ENCODE results near the gene TFCP2. TPM values are rescaled to one million over a fixed set of nuclear protein-coding genes. Genes with fewer than 3 reads are reported as not detected.

TFCP2 gene
- total RNA-seq, 1 donor from 2014 or later = 45.1 TPM

GRCh38 chr12:51198568-51199365 is 25.8 kb upstream of the TFCP2 start:
- intact Hi-C loops (cut with micrococcal nuclease) = no loop called here

DNA sequence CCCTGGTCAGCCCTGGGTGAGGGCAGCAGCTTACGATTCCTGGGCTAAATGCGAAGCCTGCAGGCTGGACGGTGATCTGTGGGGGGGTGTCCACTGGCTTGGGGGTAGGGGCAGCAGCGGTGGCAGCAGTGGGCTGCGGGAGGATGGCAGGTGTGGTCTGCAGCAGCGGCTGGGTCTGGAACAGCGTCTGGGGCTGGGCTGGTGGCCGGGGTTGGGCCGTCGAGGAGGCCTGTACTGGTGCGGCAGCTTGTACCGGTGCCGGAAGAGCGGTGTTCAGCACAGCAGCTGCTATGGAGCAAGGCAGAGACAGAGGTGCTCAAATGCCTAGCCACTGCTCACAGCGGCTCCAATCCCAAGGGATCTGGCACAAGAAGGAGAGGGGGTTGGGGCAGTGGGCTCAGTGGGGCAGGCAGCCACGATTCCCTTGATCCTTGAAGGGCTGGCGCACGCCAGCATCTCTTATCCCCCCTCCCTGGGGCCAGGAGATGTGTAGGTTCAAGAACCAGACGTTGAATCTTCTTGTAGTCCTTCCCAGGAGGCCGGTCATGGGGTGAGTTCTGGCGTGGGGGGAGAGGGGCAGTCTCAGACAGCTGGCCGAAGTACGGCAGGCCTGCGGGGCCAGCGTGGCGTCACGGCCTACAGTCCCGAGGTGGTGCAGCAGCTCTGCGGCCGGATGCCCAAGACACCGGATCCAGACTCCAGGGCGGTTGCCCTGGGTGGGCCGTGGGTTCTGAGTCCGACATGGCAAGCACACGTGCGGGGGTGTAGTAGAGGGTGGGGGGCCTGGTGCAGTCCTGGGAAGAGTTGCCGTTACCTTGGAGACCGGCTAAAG is 25.0 kb upstream of the TFCP2 start:
- intact Hi-C loops (cut with micrococcal nuclease) = no loop called here

GRCh38 chr12:51196547-51196946 is 23.6 kb upstream of the TFCP2 start:
- intact Hi-C loops (cut with micrococcal nuclease) = no loop called here

- intact Hi-C loops (cut with micrococcal nuclease) = no loop called here
Measured at GRCh38 chr12:51195841-51196240, 22.9 kb upstream of the TFCP2 start.

DNA sequence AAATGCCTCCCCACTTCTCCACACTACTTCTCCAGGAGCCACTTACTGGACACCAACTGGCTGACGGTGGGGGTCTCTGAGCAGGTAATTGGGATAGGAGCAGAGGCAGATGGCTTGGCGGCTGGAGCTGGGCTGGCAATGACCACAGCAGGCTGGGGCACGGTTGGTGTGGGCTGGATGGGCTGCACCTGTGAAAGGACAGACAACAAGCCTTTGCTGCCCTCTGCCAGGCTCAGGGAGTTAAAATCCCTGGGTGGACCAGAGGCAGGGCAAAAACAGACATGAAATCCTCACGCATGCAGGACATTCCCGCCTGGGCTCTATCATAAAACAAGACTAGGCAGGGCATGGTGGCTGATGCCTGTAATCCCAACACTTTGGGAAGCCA is 19.3 kb upstream of the TFCP2 start:
- intact Hi-C loops (cut with micrococcal nuclease) = no loop called here

GRCh38 chr12:51191516-51192283 is 18.8 kb upstream of the TFCP2 start:
- intact Hi-C loops (cut with micrococcal nuclease) = no loop called here

DNA sequence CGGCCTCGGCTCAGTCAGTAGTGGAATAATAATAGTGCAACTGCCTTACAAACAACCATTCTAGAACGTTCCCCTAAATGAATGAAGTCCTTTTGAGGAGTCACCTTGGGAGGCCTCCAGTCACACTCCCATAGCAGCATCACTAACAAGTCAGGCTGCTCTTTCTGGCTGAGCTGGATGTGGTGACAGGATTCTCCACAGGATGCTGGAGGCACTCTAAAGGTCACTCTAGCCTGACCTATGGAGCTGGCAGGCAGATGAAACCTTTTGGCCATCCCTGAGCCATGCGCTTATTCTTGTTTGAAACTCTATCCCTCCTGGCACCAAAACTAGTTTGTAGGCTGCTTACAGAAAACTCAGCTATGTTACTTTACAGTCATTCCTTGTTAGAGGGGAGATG is 17.9 kb upstream of the TFCP2 start:
- intact Hi-C loops (cut with micrococcal nuclease) = no loop called here

- intact Hi-C loops (cut with micrococcal nuclease) = no loop called here
Measured at GRCh38 chr12:51189790-51190355, 16.9 kb upstream of the TFCP2 start.

GRCh38 chr12:51188359-51189051 is 15.6 kb upstream of the TFCP2 start:
- intact Hi-C loops (cut with micrococcal nuclease) = no loop called here

DNA sequence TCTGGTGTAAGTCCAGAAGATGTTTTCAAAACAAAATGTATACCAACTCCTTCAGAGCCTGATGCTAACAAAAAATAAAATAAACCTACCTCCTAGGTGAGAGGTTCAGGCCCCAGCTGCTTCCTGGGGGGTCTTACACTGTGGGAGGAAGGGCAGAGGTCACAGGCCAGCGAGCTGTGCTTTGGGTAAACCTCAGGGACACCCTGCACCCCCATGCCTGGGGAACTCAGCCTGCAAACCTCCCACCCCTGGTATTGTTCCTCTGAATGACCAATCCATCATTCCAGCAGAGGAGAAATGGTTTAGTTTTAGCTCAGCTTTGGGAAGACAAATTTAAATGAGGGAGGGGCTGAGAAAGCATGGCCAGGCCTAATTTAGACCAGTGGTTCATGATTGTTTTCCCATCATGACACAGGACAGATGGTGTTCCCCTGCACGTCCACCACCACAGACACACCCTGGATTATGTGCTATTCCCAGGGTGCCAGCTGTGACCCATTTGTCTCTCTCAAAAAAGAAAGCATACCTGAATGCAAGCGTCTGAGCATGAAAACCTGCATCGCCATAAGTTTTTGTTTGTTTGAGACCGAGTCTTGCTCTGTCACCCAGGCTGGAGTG is 14.5 kb upstream of the TFCP2 start:
- intact Hi-C loops (cut with micrococcal nuclease) = no loop called here

- intact Hi-C loops (cut with micrococcal nuclease) = no loop called here
Measured at GRCh38 chr12:51186465-51187085, 13.6 kb upstream of the TFCP2 start.

DNA sequence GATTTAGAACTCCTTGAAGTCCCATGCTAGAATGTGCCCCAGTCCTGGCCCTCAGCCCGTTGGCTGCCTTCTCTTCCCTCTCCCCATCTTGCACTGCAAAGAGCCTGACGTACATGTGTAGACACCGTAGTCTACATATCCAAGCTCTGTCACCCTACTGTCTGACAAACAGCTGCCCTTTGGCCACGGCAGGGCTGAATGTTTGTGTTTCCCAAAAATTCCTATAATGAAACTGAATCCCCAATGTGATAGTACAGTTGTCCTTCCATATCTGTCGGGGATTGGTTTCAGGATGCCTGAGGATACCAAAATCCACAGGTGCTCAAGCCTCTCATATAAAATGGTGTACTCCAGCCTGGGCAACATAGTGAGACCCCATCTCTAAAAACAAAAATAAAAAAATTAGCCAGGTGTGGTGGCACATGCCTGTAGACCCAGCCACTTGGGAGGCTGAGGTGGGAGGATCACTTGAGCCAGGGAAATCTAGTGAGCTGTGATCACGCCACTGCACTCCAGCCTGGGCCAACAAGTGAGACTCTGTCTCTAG is 12.3 kb upstream of the TFCP2 start:
- intact Hi-C loops (cut with micrococcal nuclease) = no loop called here

- intact Hi-C loops (cut with micrococcal nuclease) = no loop called here
Measured at GRCh38 chr12:51183816-51184215, 10.9 kb upstream of the TFCP2 start.

DNA sequence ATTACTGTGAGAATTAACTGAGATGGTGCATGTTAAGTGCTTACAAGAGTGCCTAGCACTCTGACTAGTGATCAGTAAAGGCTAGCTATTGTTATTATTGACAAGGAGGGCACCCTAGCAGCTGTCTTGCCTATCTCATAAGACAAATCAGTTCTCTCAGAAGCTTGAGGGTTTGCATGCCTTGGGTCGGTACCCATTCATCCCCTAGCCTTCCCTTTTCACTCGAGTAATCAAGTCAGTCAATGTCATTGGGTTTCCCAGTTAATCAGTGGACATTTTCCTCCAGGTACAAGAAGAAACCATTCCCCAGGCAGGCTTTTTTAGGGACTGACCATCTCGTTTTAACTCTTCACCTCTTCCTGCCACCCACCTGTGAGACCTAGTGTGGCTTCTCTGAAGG is 10.4 kb upstream of the TFCP2 start:
- intact Hi-C loops (cut with micrococcal nuclease) = no loop called here

DNA sequence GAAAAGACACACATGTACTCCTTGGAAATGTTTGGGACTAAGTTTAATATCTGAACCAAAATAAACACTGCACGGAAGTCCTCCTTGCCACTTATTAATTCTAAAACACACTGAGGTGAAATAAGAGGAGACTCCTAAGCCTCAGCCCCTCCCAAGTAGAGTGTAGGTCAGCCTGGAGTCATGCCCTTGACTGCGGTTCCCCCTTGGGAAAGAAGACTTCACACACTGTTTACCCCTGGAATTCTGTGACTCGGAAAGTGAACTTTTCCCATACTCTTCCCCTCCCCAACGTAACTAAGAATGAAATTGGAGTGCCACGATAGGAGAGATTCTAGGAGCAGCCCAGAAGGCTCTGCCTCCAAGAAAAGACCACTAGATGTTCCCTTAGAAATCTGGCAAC is 8.6 kb upstream of the TFCP2 start:
- intact Hi-C loops (cut with micrococcal nuclease) = no loop called here

- intact Hi-C loops (cut with micrococcal nuclease) = no loop called here
Measured at GRCh38 chr12:51177897-51178296, 5.0 kb upstream of the TFCP2 start.

GRCh38 chr12:51174501-51174900 is 1.6 kb upstream of the TFCP2 start:
- intact Hi-C loops (cut with micrococcal nuclease) = loop anchor here (5.0 kb wide), 1 partner anchor 657 kb away; no protein-coding TSS in a partner anchor

DNA sequence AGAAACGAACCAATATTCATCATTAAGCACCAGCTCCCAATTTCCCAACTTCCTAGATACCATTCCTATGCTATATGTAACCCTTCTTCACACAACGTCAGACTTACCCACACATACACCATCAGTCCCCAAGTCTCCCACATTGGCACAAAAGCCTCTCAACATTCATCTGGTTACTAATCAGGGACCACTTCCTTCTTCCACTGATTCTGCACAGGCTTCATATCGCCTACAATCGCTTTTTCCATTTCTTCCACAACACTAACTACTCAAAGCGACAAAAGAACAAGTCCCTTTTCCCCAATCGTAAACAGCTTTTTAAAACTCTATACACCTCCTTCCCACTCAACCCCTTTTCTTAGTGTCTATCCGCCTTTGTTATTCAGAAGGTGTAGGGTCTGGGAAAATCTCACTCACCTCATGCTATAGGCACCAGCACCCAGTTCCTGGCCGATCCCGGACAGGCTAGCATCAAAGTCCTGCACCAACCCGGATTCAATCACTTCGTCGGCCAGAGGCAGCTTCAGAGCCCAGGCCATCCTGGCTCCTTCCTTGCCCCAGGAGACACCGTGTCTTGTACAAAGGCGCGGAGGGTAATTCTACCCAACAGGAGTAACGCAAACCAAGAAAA is 936 bp downstream of the TFCP2 start:
- intact Hi-C loops (cut with micrococcal nuclease) = loop anchor here (1.0 to 5.0 kb wide), 7 partner anchors 15 to 771 kb away; partner anchors contain the start of genes LARP4 and LETMD1

DNA sequence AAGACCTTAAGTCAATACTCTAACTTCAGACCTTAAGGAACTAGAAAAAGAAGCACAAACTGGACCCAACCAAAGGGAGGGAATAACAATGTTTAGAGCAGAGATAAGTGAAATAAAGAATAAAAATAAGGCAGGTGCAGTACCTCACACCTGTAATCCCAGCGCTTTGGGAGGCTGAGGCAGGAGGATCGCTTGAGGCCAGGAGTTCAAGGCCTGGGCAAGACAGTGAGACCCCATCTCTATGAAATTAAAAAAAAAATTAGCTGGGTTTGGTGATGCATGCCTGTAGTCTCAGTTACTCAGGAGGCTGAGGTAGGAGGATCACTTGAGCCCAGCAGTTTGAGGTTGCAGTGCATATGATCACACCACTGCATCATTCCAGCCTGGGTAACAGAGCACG is 9.1 kb downstream of the TFCP2 start:
- intact Hi-C loops (cut with micrococcal nuclease) = no loop called here
